NT2/D1 (cell line): Measurements from ENCODE around the gene TMEM54.

Experiments
- DNase-seq: peaks from one replicate; pipeline ENCODE4 v3.0.0-alpha.2; 2011; ENCODE audit warnings: low read depth, low spot score
- H3K27me3 ChIP-seq: 2 replicates; pipeline ENCODE4 v1.6.0; 2011; ENCODE audit warnings: mild to moderate bottlenecking; ENCODE audit not compliant: insufficient read length, insufficient read depth
- H3K36me3 ChIP-seq: 2 replicates; pipeline ENCODE4 v1.6.1; 2011; ENCODE audit warnings: mild to moderate bottlenecking, low read length, mixed read lengths; ENCODE audit not compliant: insufficient read depth, insufficient read length
- H3K4me1 ChIP-seq: 2 replicates; pipeline ENCODE4 v1.5.1; 2011; ENCODE audit not compliant: insufficient read depth, insufficient read length
- H3K4me3 ChIP-seq: 2 replicates; pipeline ENCODE4 v1.5.1; 2011; ENCODE audit warnings: low read depth; ENCODE audit not compliant: insufficient read length
- H3K9ac ChIP-seq: 2 replicates; pipeline ENCODE4 v1.6.0; 2011; ENCODE audit warnings: low read depth; ENCODE audit not compliant: insufficient read length
- H3K9me3 ChIP-seq: 2 replicates; pipeline ENCODE4 v1.5.1; 2011; ENCODE audit warnings: mild to moderate bottlenecking, low read length; ENCODE audit not compliant: insufficient read depth
- SUZ12 ChIP-seq: IDR thresholded peaks from 2 replicates; pipeline ENCODE4 v1.6.1; 2011; ENCODE audit not compliant: insufficient read length, insufficient read depth; ENCODE audit errors: extremely low read depth
- YY1 ChIP-seq: IDR thresholded peaks from 2 replicates; pipeline ENCODE4 v1.6.1; 2011; ENCODE audit not compliant: insufficient read length, insufficient read depth
- ZNF274 ChIP-seq: IDR thresholded peaks from 2 replicates; pipeline ENCODE4 v1.6.1; 2011; ENCODE audit warnings: mild to moderate bottlenecking, low read depth, low read length

The TMEM54 gene

GRCh38 chr1:32928285-32928684, 27.1 kb upstream of the TMEM54 start:
- Histone ChIP-seq H3K36me3 (no peaks in the 10 kb centered on the region), H3K4me1 (no peaks in the 10 kb centered on the region), H3K4me3 (no peak overlapping the region), H3K9me3 (peaks cover 7% of the 10 kb centered on the region; the same call in 1 of the 2 replicates), H3K27me3 (peaks cover 46% of the 10 kb centered on the region), H3K9ac (no peak overlapping the region)
- TF ChIP-seq YY1, result no peak
- no peak for TF ChIP-seq SUZ12
- no peak for TF ChIP-seq ZNF274
- no peak for DNase-seq

GRCh38 chr1:32927441-32927840, 26.3 kb upstream of the TMEM54 start:
- TF ChIP-seq YY1 (no peak), SUZ12 (no peak), ZNF274 (no peak)
- Histone ChIP-seq H3K27me3 (peaks cover 53% of the 10 kb centered on the region), H3K4me1 (no peaks in the 10 kb centered on the region), H3K4me3 (no peak overlapping the region), H3K36me3 (no peaks in the 10 kb centered on the region), H3K9ac (no peak overlapping the region), H3K9me3 (peaks cover 7% of the 10 kb centered on the region; the same call in 1 of the 2 replicates)
- DNase-seq, result no peak

- H3K9me3 ChIP-seq, result peaks cover 7% of the 10 kb centered on the region; the same call in 1 of the 2 replicates
- DNase-seq, result no peak
- H3K9ac ChIP-seq, result no peak overlapping the region
- no peaks in the 10 kb centered on the region for H3K4me1 ChIP-seq
- H3K27me3 ChIP-seq, result peaks cover 53% of the 10 kb centered on the region
- no peak for TF ChIP-seq ZNF274
- no peak for TF ChIP-seq YY1
- no peak for TF ChIP-seq SUZ12
- H3K36me3 ChIP-seq, result no peaks in the 10 kb centered on the region
- peak overlapping the region; percentile 8 for H3K4me3 ChIP-seq
These were observed 25.4 kb upstream of the TMEM54 start for GRCh38 chr1:32926562-32926961.

GRCh38 chr1:32925403-32926162, 24.4 kb upstream of the TMEM54 start:
- TF ChIP-seq YY1 (no peak), ZNF274 (no peak), SUZ12 (no peak)
- Histone ChIP-seq H3K4me1 (peaks cover 4% of the 10 kb centered on the region), H3K9me3 (peaks cover 7% of the 10 kb centered on the region; the same call in 1 of the 2 replicates), H3K4me3 (peak overlapping the region; percentile 61), H3K36me3 (no peaks in the 10 kb centered on the region), H3K9ac (peak overlapping the region; percentile 78), H3K27me3 (peaks cover 53% of the 10 kb centered on the region)
- DNase-seq, result peak; percentile 59

GRCh38 chr1:32924881-32925344, 23.7 kb upstream of the TMEM54 start:
- DNase-seq, result no peak
- Histone ChIP-seq H3K27me3 (peaks cover 53% of the 10 kb centered on the region), H3K9ac (peak overlapping the region; percentile 80), H3K4me3 (peak overlapping the region; percentile 61), H3K4me1 (peaks cover 4% of the 10 kb centered on the region), H3K9me3 (peaks cover 7% of the 10 kb centered on the region; the same call in 1 of the 2 replicates), H3K36me3 (no peaks in the 10 kb centered on the region)
- TF ChIP-seq ZNF274, result no peak
- TF ChIP-seq YY1, result no peak
- TF ChIP-seq SUZ12, result no peak

- peaks cover 4% of the 10 kb centered on the region for H3K4me1 ChIP-seq
- no peak for DNase-seq
- H3K9me3 ChIP-seq, result no peaks in the 10 kb centered on the region
- no peak for TF ChIP-seq SUZ12
- no peak for TF ChIP-seq YY1
- no peak for TF ChIP-seq ZNF274
- H3K4me3 ChIP-seq, result no peak overlapping the region
- no peaks in the 10 kb centered on the region for H3K36me3 ChIP-seq
- no peak overlapping the region for H3K9ac ChIP-seq
- H3K27me3 ChIP-seq, result peaks cover 26% of the 10 kb centered on the region
These were observed 19.6 kb upstream of the TMEM54 start for GRCh38 chr1:32920833-32921232.
